Keratinocyte (primary cell): Measurements from ENCODE around the gene CNDP2. TPM values are rescaled to one million over a fixed set of nuclear protein-coding genes. Genes with fewer than 3 reads are reported as not detected.

Experiments
- DNase-seq: peaks from one replicate; pipeline ENCODE4 v3.0.0-alpha.2; 2011; ENCODE audit warnings: low read depth, missing footprints, low spot score
- FAIRE-seq: peaks from 2 replicates; lab custom pipeline; 2011; peaks lifted over from hg19 to GRCh38; lab: Jason Lieb, UNC
- H2AFZ ChIP-seq: 2 replicates; pipeline ENCODE4 v1.6.0; 2012; ENCODE audit warnings: low read length, control low read depth, inconsistent platforms; ENCODE audit not compliant: control insufficient read depth
- H3K27ac ChIP-seq: 2 replicates; pipeline ENCODE4 v1.5.1; 2011; ENCODE audit warnings: low read length; ENCODE audit not compliant: control insufficient read depth, insufficient read depth
- H3K27me3 ChIP-seq: 3 replicates; pipeline ENCODE4 v1.6.0; 2011; ENCODE audit warnings: low read length; ENCODE audit not compliant: control insufficient read depth, insufficient read depth; ENCODE audit errors: extremely low read depth
- H3K36me3 ChIP-seq, 2 experiments: 2 replicates in 1 of 2; 3 replicates in 1 of 2; pipeline ENCODE4 v1.5.1; 2011; ENCODE audit warnings: low read length in 2 of 2, mild to moderate bottlenecking in 1 of 2; ENCODE audit not compliant: control insufficient read depth in 2 of 2, insufficient read depth in 2 of 2; ENCODE audit errors: extremely low read depth in 1 of 2
- H3K4me1 ChIP-seq: 3 replicates; pipeline ENCODE4 v1.5.1; 2011; ENCODE audit warnings: low read length; ENCODE audit not compliant: control insufficient read depth, insufficient read depth; ENCODE audit errors: extremely low read depth
- H3K4me2 ChIP-seq: 3 replicates; pipeline ENCODE4 v1.6.0; 2011; ENCODE audit warnings: low read depth, low read length; ENCODE audit not compliant: control insufficient read depth, insufficient read depth; ENCODE audit errors: extremely low read depth
- H3K4me3 ChIP-seq, 3 experiments: fragments of 200-600 bp in 1 of 3; sonication (generic) in 1 of 3; 2 replicates in 2 of 3; 3 replicates in 1 of 3; pipeline ENCODE4 v1.5.1; 2011 to 2016; ENCODE audit warnings: low read length in 3 of 3, mild to moderate bottlenecking in 3 of 3, control low read depth in 2 of 3, inconsistent platforms in 1 of 3, low read depth in 1 of 3, mixed read lengths in 1 of 3, mixed run types in 1 of 3, moderate library complexity in 1 of 3; ENCODE audit not compliant: control insufficient read depth in 2 of 3, insufficient read depth in 2 of 3; ENCODE audit errors: extremely low read depth in 1 of 3
- H3K79me2 ChIP-seq: 2 replicates; pipeline ENCODE4 v1.6.0; 2012; ENCODE audit warnings: low read length; ENCODE audit not compliant: control insufficient read depth, insufficient read depth
- H3K9ac ChIP-seq: 3 replicates; pipeline ENCODE4 v1.6.0; 2011; ENCODE audit warnings: low read length; ENCODE audit not compliant: control insufficient read depth, insufficient read depth; ENCODE audit errors: extremely low read depth
- H3K9me1 ChIP-seq: 3 replicates; pipeline ENCODE4 v1.6.0; 2011; ENCODE audit warnings: low read length; ENCODE audit not compliant: control insufficient read depth, insufficient read depth; ENCODE audit errors: extremely low read depth
- H3K9me3 ChIP-seq: 2 replicates; pipeline ENCODE4 v1.5.1; 2012; ENCODE audit warnings: low read depth, low read length; ENCODE audit not compliant: control insufficient read depth
- H4K20me1 ChIP-seq: 3 replicates; pipeline ENCODE4 v1.6.0; 2011; ENCODE audit warnings: low read length; ENCODE audit not compliant: control insufficient read depth, insufficient read depth; ENCODE audit errors: extremely low read depth
- EZH2 ChIP-seq: IDR thresholded peaks from one replicate; pipeline ENCODE4 v1.6.1; 2012; ENCODE audit warnings: inconsistent platforms, mild to moderate bottlenecking, low read length, moderate library complexity
- dilution Hi-C: fragments of 300-500 bp; cut with MboI; formaldehyde crosslinking; loops from one replicate; pipeline ENCODE4 v1.7.0; 2020; ENCODE audit warnings: low sequenced_read_pairs; ENCODE audit not compliant: extremely low pct_ligation_motif_present
- polyA plus RNA-seq, 5 experiments: library from polyadenylated mRNA; depleted of rRNA in 3 of 5; stranded (reverse) in 3 of 5; stranded (forward) in 1 of 5; unstranded in 1 of 5; fragments of >200 nt; gene quantifications; 1 replicate in 1 of 5; 2 replicates in 3 of 5; 3 replicates in 1 of 5; pipeline versions ENCODE4 v1.2.1 to v1.2.3, GENCODE V29; 2011 to 2012; ENCODE audit warnings: missing spikeins in 2 of 5, low read depth in 1 of 5, low replicate concordance in 1 of 5
- TF ChIP-seq, protein P1 (sequence below), 3 experiments: IDR thresholded peaks in 1 of 3; conservative IDR thresholded peaks in 1 of 3; optimal IDR thresholded peaks in 1 of 3; 2 replicates in 2 of 3; 3 replicates in 1 of 3; pipeline versions ENCODE3 to v1.5.1; 2011; ENCODE audit warnings: low read length in 3 of 3, mild to moderate bottlenecking in 3 of 3, moderate library complexity in 2 of 3, control low read depth in 1 of 3, inconsistent platforms in 1 of 3; ENCODE audit not compliant: insufficient read depth in 2 of 3; ENCODE audit errors: extremely low read depth in 1 of 3

CNDP2 gene
- polyA plus RNA-seq, 1 donor (not counting 4 experiments of a cell fraction or from before 2014, with no cell fraction given), result 126 TPM

GRCh38 chr18:74463983-74464382 lies 32.2 kb upstream of the CNDP2 start:
- no peaks in the 10 kb centered on the region for H3K36me3 ChIP-seq
- H2AFZ ChIP-seq, result no peak overlapping the region
- FAIRE-seq (no peak), DNase-seq (no peak)
- H3K27me3 ChIP-seq, result peaks cover 9% of the 10 kb centered on the region
- H3K4me3 ChIP-seq, result no peak overlapping the region
- no peaks in the 10 kb centered on the region for H4K20me1 ChIP-seq
- H3K9me3 ChIP-seq, result no peaks in the 10 kb centered on the region
- dilution Hi-C loops, result no loop called here
- no peak overlapping the region for H3K9ac ChIP-seq
- peaks cover 6% of the 10 kb centered on the region for H3K4me1 ChIP-seq
- H3K4me2 ChIP-seq, result no peak overlapping the region
- H3K9me1 ChIP-seq, result no peaks in the 10 kb centered on the region
- no peak overlapping the region for H3K27ac ChIP-seq
- no peaks in the 10 kb centered on the region for H3K79me2 ChIP-seq
- no peak for TF ChIP-seq EZH2
- TF ChIP-seq, protein P1, sequence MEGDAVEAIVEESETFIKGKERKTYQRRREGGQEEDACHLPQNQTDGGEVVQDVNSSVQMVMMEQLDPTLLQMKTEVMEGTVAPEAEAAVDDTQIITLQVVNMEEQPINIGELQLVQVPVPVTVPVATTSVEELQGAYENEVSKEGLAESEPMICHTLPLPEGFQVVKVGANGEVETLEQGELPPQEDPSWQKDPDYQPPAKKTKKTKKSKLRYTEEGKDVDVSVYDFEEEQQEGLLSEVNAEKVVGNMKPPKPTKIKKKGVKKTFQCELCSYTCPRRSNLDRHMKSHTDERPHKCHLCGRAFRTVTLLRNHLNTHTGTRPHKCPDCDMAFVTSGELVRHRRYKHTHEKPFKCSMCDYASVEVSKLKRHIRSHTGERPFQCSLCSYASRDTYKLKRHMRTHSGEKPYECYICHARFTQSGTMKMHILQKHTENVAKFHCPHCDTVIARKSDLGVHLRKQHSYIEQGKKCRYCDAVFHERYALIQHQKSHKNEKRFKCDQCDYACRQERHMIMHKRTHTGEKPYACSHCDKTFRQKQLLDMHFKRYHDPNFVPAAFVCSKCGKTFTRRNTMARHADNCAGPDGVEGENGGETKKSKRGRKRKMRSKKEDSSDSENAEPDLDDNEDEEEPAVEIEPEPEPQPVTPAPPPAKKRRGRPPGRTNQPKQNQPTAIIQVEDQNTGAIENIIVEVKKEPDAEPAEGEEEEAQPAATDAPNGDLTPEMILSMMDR (optimal IDR thresholded peaks at IDR 0.05 in 1 of 3, IDR thresholded peaks at IDR 0.05 in 1 of 3, conservative IDR thresholded peaks at IDR 0.05 in 1 of 3; ENCODE audit: extremely low read depth in 1 of 3, insufficient read depth in 2 of 3, low read length in 3 of 3), result no peak

DNA sequence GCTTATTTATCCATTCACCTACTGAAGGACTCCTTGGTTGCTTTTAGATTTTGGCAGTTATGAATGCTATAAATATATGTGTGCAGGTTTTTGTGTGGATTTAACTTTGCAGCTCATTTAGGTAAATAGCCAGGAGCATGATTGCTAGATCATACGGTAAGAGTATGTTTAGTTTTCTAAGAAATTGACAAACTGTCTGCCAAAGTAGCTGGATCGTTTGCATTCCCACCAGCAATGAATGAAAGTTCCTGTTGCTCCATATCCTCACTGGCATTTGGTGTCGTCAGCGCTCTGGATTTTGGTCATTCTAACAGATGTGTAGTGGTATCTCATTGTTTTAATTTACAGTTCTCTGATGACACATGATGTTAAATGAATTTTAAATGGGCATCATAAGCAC lies 30.4 kb upstream of the CNDP2 start:
- dilution Hi-C loops, result no loop called here
- H3K4me2 ChIP-seq, result no peak overlapping the region
- H3K9me3 ChIP-seq, result no peaks in the 10 kb centered on the region
- no peaks in the 10 kb centered on the region for H3K36me3 ChIP-seq
- H3K27me3 ChIP-seq, result no peaks in the 10 kb centered on the region
- no peak overlapping the region for H3K27ac ChIP-seq
- H4K20me1 ChIP-seq, result no peaks in the 10 kb centered on the region
- TF ChIP-seq, protein P1 (optimal IDR thresholded peaks at IDR 0.05 in 1 of 3, IDR thresholded peaks at IDR 0.05 in 1 of 3, conservative IDR thresholded peaks at IDR 0.05 in 1 of 3; ENCODE audit: extremely low read depth in 1 of 3, insufficient read depth in 2 of 3, low read length in 3 of 3), result no peak
- no peak for TF ChIP-seq EZH2
- no peak overlapping the region for H3K4me3 ChIP-seq
- no peak overlapping the region for H3K9ac ChIP-seq
- FAIRE-seq, result no peak
- H2AFZ ChIP-seq, result no peak overlapping the region
- no peaks in the 10 kb centered on the region for H3K79me2 ChIP-seq
- no peak for DNase-seq
- peaks cover 6% of the 10 kb centered on the region for H3K4me1 ChIP-seq
- H3K9me1 ChIP-seq, result no peaks in the 10 kb centered on the region
